ENCODE data around the gene DNAJA3. TPM values are rescaled to one million over a fixed set of nuclear protein-coding genes. Genes with fewer than 3 reads are reported as not detected.
A peak's percentile ranks its signal among the peaks of the same experiment; 100 is the strongest.

The DNAJA3 gene
- polyA plus RNA-seq, 6 donors from 2014 or later = 42.3 to 64.2 (median 44.2) TPM

DNA sequence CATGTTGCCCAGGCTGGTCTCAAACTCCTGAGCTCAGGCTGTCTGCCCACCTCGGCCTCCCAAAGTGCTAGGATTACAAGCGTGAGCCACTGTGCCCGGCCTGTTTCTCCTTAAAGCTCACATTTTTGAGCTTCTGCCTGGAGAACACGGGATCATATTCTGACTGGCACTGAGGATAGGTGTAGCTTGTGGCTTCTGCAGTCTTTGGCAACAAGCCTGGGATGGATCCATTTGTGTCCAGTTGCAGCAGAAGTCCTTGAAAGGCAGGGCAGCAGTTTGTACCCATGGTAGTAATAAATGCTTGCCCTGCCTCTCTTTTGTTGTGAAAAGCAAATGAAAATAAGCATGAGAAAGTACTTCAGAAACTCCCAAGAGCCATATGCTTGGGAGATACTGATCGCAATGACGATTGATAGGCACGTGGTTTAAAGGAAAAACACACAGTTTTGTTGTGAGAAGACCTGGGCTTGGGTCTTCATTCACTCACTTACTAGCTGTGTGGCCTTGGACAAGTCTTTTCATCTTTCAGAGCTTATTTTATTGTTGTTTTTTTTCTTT lies 6.2 kb upstream of the DNAJA3 start:
- Mint-ChIP-seq H3K4me1 (peaks cover 18 to 23% (median 19%) of the 10 kb centered on the region in 3 donors), H3K4me3 (peak overlapping the region in 1 of 8 donors; percentile 11), H3K27me3 (no peaks in the 10 kb centered on the region), H3K27ac (no peak overlapping the region), H3K36me3 (peaks cover 0 to 6% of the 10 kb centered on the region in 2 donors), H3K9me3 (no peaks in the 10 kb centered on the region)
- DNase-seq = no peak
- ATAC-seq (ENCODE audit: low read depth in 2 of 2) = no peak

DNA sequence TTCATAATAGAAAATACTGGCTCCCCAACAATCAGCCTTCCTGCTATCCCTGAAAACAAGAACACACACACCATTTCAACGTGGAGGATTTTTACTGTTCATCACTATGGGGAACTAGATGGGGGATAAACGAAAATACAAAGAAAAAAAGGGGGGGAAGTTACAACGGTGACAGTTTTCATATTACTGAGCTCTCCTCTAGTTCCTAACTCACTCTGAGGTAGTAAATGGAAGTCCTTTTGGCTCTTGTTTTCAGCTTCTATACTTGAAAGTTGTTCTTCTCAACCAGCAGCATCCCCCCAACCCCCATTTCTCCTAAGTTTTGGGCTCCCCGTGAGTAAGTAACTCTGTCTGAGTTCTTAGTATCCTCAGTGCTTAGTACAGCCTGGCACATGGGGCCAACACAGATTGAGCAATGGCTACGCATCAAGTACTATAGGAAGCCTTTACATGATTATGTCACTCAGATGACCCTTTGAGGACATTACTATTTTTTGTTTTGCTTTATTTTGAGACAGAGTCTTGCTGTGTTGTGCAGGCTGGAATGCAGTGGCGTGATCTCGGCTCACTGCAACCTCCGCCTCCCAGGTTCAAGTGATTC lies 5.1 kb upstream of the DNAJA3 start:
- no peaks in the 10 kb centered on the region for H3K9me3 Mint-ChIP-seq
- peaks cover 0 to 1% of the 10 kb centered on the region in 2 donors for H3K36me3 Mint-ChIP-seq
- peak overlapping the region in 1 of 8 donors; percentile 74 for H3K4me3 Mint-ChIP-seq
- DNase-seq = no peak
- no peak for ATAC-seq (ENCODE audit: low read depth in 2 of 2)
- H3K4me1 Mint-ChIP-seq = peaks cover 11 to 18% (median 13%) of the 10 kb centered on the region in 3 donors
- H3K27me3 Mint-ChIP-seq = no peaks in the 10 kb centered on the region
- peak overlapping the region in 1 of 6 donors; percentile 41 for H3K27ac Mint-ChIP-seq

DNA sequence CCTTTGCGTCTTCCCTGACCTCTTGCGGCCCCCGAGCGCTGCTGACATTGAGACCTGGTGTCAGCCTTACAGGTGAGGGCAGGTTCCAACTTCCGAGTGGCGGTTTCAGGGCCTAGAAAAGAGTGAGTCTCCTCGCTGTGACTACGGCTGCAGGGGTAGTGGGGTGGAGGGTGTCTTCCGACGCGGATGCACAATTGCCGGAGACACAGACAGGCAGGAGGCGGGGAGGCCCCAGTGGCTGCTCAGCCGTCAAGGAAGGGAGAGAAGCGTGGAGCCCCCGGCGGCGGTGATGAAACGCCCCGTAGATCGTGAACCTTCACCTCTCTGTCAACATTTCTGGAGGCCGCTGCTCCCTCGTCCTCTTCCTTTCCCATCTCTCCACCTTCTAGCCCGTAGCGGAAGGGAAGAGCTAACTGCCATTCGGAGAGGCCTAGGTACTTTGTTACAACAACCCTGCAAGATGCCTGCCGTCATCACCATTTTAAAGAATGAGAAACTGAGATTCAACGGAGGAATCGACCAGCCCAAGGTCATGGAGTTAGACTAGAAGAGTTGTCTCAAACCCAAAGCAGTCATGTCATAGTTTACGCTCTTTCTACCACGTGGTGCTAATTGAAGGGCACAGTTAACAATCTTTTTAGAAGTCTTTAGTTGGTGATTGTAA lies 485 bp downstream of the DNAJA3 start:
- ATAC-seq (ENCODE audit: low read depth in 2 of 2) (peak; percentile 21 to 24), DNase-seq (peak; percentile 35)
- no peaks in the 10 kb centered on the region for H3K36me3 Mint-ChIP-seq
- H3K9me3 Mint-ChIP-seq = no peaks in the 10 kb centered on the region
- peak overlapping the region; percentile 81 to 99 (median 96) for H3K4me3 Mint-ChIP-seq
- no peaks in the 10 kb centered on the region for H3K27me3 Mint-ChIP-seq
- peaks cover 23 to 37% (median 28%) of the 10 kb centered on the region in 3 donors for H3K4me1 Mint-ChIP-seq
- peak overlapping the region; percentile 97 to 100 (median 99) for H3K27ac Mint-ChIP-seq

DNA sequence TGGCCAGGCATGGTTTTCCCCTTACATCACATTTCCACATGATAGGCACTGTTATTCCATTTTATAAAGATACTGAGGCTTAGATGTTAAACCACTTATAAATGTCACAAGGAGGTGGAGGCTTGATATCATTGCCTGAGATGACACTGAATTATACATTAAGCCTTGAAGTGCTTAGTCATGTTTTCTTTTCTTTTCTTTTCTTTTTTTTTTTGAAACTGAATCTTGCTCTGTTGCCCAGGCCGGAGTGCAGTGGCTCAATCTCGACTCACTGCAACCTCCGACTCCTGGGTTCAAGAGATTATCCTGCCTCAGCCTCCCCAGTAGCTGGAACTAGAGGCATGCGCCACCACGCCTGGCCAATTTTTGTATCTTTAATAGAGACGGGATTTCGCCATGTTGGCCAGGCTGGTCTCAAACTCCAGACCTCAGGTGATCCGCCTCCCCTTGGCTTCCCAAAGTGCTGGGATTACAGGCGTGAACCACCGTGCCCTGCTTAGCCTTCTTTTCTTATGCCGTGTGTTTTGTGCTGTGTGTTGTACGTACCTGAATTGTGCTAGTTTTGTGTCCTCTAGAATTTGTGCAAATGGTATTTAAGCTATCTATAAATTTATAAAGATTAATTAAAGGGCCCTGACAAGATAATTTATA lies 1.2 kb downstream of the DNAJA3 start:
- Mint-ChIP-seq H3K4me1 (peaks cover 23 to 37% (median 28%) of the 10 kb centered on the region in 3 donors), H3K27ac (peak overlapping the region; percentile 50 to 98 (median 95)), H3K27me3 (no peaks in the 10 kb centered on the region), H3K36me3 (no peaks in the 10 kb centered on the region), H3K9me3 (no peaks in the 10 kb centered on the region), H3K4me3 (peak overlapping the region; percentile 81 to 99 (median 96))
- ATAC-seq (ENCODE audit: low read depth in 2 of 2) (no peak), DNase-seq (no peak)

DNA sequence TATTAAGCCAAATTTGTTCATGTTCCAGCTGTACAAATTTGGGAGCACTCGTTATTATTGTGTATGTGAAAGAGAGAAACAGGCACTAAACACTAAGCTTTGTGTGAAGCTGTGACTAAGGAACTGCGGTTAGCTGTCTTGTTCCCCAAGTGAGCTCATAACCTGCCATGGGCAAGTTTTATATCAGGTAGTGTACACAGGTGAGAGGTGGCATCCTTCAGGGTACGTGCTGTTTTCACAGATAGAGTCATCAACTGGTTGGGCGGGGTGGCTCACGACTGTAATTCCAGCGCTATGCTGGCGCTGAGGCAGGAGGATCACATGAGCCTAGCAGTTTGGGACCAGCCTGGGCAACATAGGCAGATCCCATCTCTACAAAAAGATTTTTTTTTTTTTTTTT lies 2.8 kb downstream of the DNAJA3 start:
- peaks cover 26 to 35% (median 28%) of the 10 kb centered on the region in 3 donors for H3K4me1 Mint-ChIP-seq
- peak overlapping the region in 1 of 6 donors; percentile 60 for H3K27ac Mint-ChIP-seq
- DNase-seq = no peak
- peak overlapping the region in 3 of 8 donors; percentile 15 to 63 (median 59) for H3K4me3 Mint-ChIP-seq
- no peaks in the 10 kb centered on the region for H3K27me3 Mint-ChIP-seq
- no peaks in the 10 kb centered on the region for H3K9me3 Mint-ChIP-seq
- no peaks in the 10 kb centered on the region for H3K36me3 Mint-ChIP-seq
- ATAC-seq (ENCODE audit: low read depth in 2 of 2) = no peak

DNA sequence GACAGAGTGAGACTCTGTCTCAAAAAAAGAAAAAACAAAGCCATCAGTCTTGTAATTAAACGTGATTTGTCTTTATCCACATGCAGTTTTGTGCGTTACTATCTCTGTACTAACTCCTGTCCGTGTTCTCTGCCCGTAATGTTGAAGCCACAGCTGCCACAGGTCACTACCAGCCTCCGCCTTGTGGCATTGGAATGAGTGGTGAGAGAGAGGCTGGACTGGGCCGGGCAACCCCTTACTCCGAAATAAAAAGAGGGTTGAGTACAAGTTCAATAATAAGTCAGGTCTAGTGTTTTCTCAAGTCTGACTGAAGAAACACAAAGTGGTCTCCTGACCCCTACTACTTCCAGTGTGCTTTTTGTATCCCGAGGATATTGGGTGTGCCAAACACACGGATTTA lies 5.4 kb downstream of the DNAJA3 start:
- Mint-ChIP-seq H3K4me1 (peaks cover 21 to 27% (median 26%) of the 10 kb centered on the region in 3 donors), H3K27me3 (no peaks in the 10 kb centered on the region), H3K27ac (no peak overlapping the region), H3K4me3 (no peak overlapping the region), H3K9me3 (no peaks in the 10 kb centered on the region), H3K36me3 (peaks cover 0 to 7% of the 10 kb centered on the region in 2 donors)
- DNase-seq = no peak
- no peak for ATAC-seq (ENCODE audit: low read depth in 2 of 2)

DNA sequence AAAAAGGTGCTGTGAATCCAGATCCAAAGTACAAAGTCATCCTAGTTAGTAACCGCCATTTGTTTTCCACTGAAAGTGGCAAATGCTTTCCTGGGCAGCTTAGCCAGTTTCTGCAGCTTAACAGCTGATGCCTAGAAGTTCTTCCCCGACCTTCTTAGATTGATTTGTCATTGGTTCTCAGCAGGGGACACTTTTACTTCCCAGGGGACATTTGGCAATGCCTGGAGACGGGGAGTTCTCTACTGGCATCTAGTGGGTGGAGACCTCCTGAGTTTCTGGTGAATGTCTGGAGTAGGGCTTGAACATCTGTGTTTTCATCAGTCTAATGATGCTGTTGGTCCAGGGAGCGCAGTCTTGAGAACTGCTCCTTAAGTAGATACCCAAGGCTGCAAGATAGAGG lies 7.6 kb downstream of the DNAJA3 start:
- ATAC-seq (ENCODE audit: low read depth in 2 of 2) = no peak
- no peak overlapping the region for H3K4me3 Mint-ChIP-seq
- H3K9me3 Mint-ChIP-seq = no peaks in the 10 kb centered on the region
- H3K27me3 Mint-ChIP-seq = no peaks in the 10 kb centered on the region
- peaks cover 0 to 10% of the 10 kb centered on the region in 2 donors for H3K36me3 Mint-ChIP-seq
- H3K4me1 Mint-ChIP-seq = peaks cover 3 to 15% (median 10%) of the 10 kb centered on the region in 3 donors
- H3K27ac Mint-ChIP-seq = peak overlapping the region in 2 of 6 donors; percentile 59 to 88
- DNase-seq = no peak

DNA sequence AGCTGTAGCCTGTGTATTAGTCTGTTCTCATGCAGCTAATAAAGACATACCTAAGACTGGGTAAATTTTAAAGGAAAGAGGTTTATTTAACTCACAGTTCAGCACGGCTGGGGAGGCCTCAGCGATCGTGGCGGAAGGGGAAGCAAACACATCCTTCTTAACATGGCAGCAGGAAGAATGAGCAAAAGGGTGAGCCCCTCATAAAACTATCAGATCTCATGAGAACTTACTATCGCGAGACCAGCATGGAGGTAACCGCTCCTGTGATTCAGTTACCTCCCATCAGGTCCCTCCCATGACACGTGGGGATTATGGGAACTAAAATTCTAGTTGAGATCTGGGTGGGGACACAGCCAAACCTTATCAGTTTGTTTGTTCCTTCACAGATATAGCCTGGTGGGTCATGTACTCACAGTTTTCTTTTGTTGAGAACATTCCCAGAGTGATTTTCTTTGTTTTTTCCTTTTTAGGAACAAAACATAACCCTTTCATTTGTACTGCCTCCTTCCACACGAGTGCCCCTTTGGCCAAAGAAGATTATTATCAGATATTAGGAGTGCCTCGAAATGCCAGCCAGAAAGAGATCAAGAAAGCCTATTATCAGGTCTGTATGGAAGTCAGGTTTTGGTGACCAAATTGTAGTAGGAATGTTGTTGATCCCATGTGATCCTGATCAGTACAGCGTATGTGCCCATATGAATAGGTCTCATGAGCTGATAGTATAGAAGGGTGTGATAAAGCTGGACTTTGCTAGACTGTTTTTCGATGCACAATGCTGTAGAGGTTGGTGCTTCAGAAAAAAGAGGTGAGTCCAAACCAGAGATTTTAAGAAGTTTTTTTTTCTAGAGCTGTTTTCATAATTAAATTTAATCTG lies 8.5 kb downstream of the DNAJA3 start:
- no peaks in the 10 kb centered on the region for H3K9me3 Mint-ChIP-seq
- ATAC-seq (ENCODE audit: low read depth in 2 of 2) (no peak), DNase-seq (no peak)
- no peak overlapping the region for H3K4me3 Mint-ChIP-seq
- H3K27me3 Mint-ChIP-seq = no peaks in the 10 kb centered on the region
- H3K27ac Mint-ChIP-seq = no peak overlapping the region
- H3K4me1 Mint-ChIP-seq = peaks cover 0 to 11% (median 5%) of the 10 kb centered on the region in 3 donors
- H3K36me3 Mint-ChIP-seq = peaks cover 0 to 10% of the 10 kb centered on the region in 2 donors

DNA sequence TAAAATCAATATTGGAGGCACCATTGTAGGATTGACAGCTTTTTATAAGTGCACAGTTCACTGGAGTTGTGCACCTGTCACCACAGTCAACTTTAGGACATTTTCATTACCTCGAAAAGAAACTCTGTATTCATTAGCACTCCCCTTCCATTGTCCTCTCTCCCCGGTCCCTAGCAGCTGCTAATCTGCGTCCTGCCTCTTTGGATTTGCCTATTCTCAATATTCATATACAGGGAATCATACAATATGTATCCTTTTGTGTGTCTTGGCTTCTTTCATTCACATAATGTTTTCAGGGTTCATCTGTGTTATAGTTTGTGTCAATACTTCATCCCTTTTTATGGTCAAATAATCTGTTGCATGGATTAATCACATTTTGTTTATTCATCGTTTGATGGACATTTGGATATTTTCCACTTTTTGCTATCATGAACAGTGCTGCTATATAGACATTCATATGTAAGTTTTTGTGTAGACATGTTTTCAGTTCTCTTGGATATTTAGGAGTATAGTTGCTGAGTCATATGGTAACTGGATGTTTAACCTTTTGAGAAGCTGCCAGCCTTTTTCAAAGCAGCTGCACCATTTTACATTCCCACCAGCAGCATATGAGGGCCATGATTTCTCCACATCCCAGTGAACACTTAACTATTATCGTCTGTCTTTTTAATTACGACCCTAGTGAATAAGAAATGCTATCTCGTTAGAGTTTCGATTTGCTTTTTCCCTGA lies 9.8 kb downstream of the DNAJA3 start:
- Mint-ChIP-seq H3K4me3 (no peak overlapping the region), H3K4me1 (peaks cover 0 to 11% (median 0%) of the 10 kb centered on the region in 3 donors), H3K27ac (peak overlapping the region in 2 of 6 donors; percentile 19 to 49), H3K9me3 (no peaks in the 10 kb centered on the region), H3K27me3 (no peaks in the 10 kb centered on the region), H3K36me3 (peaks cover 0 to 10% of the 10 kb centered on the region in 2 donors)
- no peak for ATAC-seq (ENCODE audit: low read depth in 2 of 2)
- DNase-seq = no peak

DNA sequence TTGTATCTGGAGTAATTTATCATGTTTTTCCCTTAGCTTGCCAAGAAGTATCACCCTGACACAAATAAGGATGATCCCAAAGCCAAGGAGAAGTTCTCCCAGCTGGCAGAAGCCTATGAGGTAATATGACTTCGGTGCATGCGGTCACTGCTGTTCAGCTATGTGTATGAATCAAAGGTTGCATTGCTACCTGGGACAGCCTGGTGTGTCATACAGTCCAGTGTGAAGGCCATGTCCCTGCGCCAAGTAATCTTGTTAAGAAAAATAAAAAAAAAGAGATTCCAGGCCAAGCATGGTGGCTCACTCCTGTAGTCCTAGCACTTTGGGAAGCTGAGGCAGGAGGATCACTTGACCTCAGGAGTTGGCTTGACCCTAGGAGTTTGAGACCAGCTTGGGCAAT lies 11.7 kb downstream of the DNAJA3 start:
- H3K36me3 Mint-ChIP-seq = peaks cover 8 to 10% of the 10 kb centered on the region in 2 donors
- peaks cover 0 to 11% (median 0%) of the 10 kb centered on the region in 3 donors for H3K4me1 Mint-ChIP-seq
- no peaks in the 10 kb centered on the region for H3K27me3 Mint-ChIP-seq
- DNase-seq (no peak), ATAC-seq (ENCODE audit: low read depth in 2 of 2) (no peak)
- H3K4me3 Mint-ChIP-seq = no peak overlapping the region
- H3K9me3 Mint-ChIP-seq = no peaks in the 10 kb centered on the region
- peak overlapping the region in 1 of 6 donors; percentile 47 for H3K27ac Mint-ChIP-seq

DNA sequence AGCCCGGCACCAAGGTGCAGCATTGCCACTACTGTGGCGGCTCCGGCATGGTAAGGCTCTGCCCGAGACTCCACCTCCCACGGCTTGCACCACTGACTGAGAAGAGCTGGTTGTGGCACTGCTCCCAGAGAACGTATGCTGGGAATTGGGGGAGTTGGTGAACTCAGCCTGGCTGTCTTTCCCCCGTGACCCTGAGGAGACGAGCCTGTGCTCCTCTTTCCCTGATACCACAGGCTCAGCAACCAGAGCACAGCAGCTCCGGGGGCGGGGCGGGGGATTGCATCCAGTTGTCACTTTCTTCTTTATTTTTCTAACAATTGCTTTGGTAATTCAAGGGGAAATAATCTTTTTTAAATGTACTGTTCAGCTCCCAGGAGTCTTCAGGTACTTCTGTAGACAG lies 16.7 kb downstream of the DNAJA3 start:
- Mint-ChIP-seq H3K9me3 (no peaks in the 10 kb centered on the region), H3K4me1 (peaks cover 0 to 3% (median 3%) of the 10 kb centered on the region in 3 donors), H3K27ac (peak overlapping the region in 1 of 6 donors; percentile 8), H3K36me3 (peaks cover 20 to 23% of the 10 kb centered on the region in 2 donors), H3K4me3 (no peak overlapping the region), H3K27me3 (no peaks in the 10 kb centered on the region)
- no peak for DNase-seq
- ATAC-seq (ENCODE audit: low read depth in 2 of 2) = no peak

DNA sequence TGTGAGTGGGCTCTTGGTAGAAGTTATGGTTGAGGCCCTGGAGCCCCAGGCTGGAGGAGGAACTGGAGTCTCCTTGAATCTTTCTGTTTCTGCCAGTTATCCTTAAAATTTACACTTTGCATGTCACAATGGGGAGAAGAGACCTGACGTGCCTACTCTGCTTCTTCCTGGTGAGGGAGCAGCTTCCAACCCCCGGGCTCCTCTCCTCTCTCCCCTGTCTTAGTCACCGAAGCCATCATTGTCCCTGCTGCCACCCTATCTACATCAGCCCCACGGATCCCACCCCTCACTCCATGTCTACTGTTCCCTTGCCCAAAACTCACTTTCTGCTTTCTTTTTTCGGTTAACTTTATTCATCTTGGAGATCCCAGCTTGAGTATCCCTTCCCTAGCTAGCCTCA lies 17.6 kb downstream of the DNAJA3 start:
- no peak overlapping the region for H3K27ac Mint-ChIP-seq
- DNase-seq = no peak
- H3K4me3 Mint-ChIP-seq = peak overlapping the region in 1 of 8 donors; percentile 53
- H3K9me3 Mint-ChIP-seq = no peaks in the 10 kb centered on the region
- H3K4me1 Mint-ChIP-seq = peaks cover 0 to 3% (median 3%) of the 10 kb centered on the region in 3 donors
- H3K27me3 Mint-ChIP-seq = no peaks in the 10 kb centered on the region
- ATAC-seq (ENCODE audit: low read depth in 2 of 2) = no peak
- peaks cover 20 to 23% of the 10 kb centered on the region in 2 donors for H3K36me3 Mint-ChIP-seq
